HepG2 (cell line): ENCODE results near the gene PLXDC2. TPM values are rescaled to one million over a fixed set of nuclear protein-coding genes. Genes with fewer than 3 reads are reported as not detected.

Experiments
- DPF2 ChIP-seq: sonication (generic); formaldehyde crosslinking; IDR thresholded peaks from 2 replicates; pipeline ENCODE4 v1.4.0; 2020; ENCODE audit warnings: mild to moderate bottlenecking, low read depth, missing genetic modification reagents, borderline replicate concordance
- GPBP1L1 ChIP-seq: sonication (generic); formaldehyde crosslinking; IDR thresholded peaks from 2 replicates; pipeline ENCODE4 v1.5.0; 2020; ENCODE audit warnings: mild to moderate bottlenecking, missing genetic modification reagents
- TGIF2 ChIP-seq: IDR thresholded peaks from 2 replicates; pipeline ENCODE4 v1.6.1; 2016; ENCODE audit warnings: control low read depth, missing compliant biosample characterization
- ZFP82 ChIP-seq: sonication (generic); formaldehyde crosslinking; IDR thresholded peaks from 2 replicates; pipeline ENCODE4 v1.5.1; 2020; ENCODE audit warnings: mild to moderate bottlenecking, missing genetic modification reagents, borderline replicate concordance
- ZNF225 ChIP-seq: sonication (generic); formaldehyde crosslinking; IDR thresholded peaks from 2 replicates; pipeline ENCODE4 v1.4.0; 2020; ENCODE audit warnings: mild to moderate bottlenecking, missing genetic modification reagents
- polyA plus RNA-seq, 8 experiments: library from polyadenylated mRNA; depleted of rRNA in 3 of 8; stranded (reverse) in 7 of 8; unstranded in 1 of 8; fragments of >200 nt; fragmentation: Illumina TruSeq in 4 of 8; extraction: Trizol in 4 of 8; gene quantifications; 2 replicates each; pipeline versions ENCODE4 v1.2.1 to v1.2.3, GENCODE V29; 2011 to 2016; ENCODE audit warnings: low read depth in 4 of 8, missing spikeins in 1 of 8, mixed read lengths in 1 of 8; ENCODE audit not compliant: insufficient read depth in 1 of 8
- total RNA-seq, 5 experiments: library from RNA; depleted of rRNA; stranded (reverse); fragments of >200 nt; fragmentation: Illumina TruSeq; extraction: Trizol; gene quantifications; 2 replicates each; pipeline ENCODE4 v1.2.3, GENCODE V29; 2016; ENCODE audit warnings: low read depth in 1 of 5
- TF ChIP-seq, protein P1 (sequence below), 2 experiments: sonication (generic) in 1 of 2; formaldehyde crosslinking in 1 of 2; IDR thresholded peaks; 2 replicates each; pipeline versions ENCODE4 v1.5.1 to v1.6.1; 2011 to 2020; ENCODE audit warnings: borderline replicate concordance in 1 of 2, low read depth in 1 of 2, low read length in 1 of 2, mild to moderate bottlenecking in 1 of 2, missing genetic modification reagents in 1 of 2, moderate library complexity in 1 of 2

Gene PLXDC2
- total and polyA plus RNA-seq, 2 of the 13 experiments (the other 11 are each of a cell fraction or from before 2014, with no cell fraction given): 2.1 to 2.4 TPM

DNA sequence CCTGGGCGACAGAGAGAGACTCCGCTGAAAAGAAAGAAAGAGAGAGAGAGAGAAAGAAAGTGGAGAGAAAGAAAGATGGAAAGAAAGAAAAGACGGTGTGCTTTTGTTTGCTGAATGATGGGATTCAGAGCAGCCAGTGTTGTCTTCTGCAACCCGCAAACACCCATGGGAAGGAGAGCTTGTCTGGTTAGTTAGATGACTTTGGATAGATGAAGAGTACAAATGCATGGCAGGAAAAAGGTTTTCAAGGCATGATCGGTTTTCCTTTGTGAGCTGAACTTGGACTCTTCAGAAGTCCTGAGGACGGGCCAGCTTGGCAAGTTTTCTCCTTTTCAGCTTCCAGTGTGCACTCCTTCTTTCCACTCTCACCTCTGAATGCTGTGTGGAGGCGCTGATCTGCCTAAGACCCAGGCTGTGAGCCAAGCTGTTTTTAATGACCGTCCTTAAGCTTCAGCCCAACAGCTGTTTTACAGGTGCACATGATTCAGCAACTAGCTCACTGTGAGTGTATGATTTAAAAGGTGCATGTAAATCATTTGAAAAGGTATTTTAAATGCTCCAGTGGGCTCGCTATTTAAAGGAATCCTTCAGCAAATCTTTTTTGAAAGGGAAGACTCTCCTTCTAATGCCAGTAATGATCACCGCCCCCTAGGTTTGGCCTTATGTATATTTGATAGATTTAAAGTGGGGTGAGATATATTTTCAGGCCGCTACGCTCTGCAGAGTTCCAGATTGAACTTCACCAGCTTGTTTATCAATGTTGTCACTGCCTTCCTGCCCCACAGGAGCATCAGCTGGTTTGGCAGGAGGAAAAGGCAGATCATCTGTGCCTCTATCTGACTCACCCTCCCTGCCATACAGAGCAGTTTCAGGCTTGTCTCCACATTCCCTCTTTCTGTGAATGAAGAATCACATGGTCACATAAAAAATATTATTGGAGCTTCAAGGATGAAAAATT, 115.0 kb downstream of the PLXDC2 start (continued):
- TF ChIP-seq, protein P1, sequence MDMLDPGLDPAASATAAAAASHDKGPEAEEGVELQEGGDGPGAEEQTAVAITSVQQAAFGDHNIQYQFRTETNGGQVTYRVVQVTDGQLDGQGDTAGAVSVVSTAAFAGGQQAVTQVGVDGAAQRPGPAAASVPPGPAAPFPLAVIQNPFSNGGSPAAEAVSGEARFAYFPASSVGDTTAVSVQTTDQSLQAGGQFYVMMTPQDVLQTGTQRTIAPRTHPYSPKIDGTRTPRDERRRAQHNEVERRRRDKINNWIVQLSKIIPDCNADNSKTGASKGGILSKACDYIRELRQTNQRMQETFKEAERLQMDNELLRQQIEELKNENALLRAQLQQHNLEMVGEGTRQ (IDR thresholded peaks at IDR 0.05; ENCODE audit: low read depth, low read length): no peak
- TF ChIP-seq, protein P1 (CRISPR knock-in tag; IDR thresholded peaks at IDR 0.05; ENCODE audit: borderline replicate concordance): no peak
- no peak for TF ChIP-seq TGIF2 (CRISPR knock-in tag)
- TF ChIP-seq ZFP82 (CRISPR knock-in tag): no peak
- TF ChIP-seq ZNF225 (CRISPR knock-in tag): no peak
- no peak for TF ChIP-seq DPF2 (CRISPR knock-in tag)
- no peak for TF ChIP-seq GPBP1L1 (CRISPR knock-in tag)
